Measurements from ENCODE around the gene RET. TPM values are rescaled to one million over a fixed set of nuclear protein-coding genes. Genes with fewer than 3 reads are reported as not detected.

RET gene
- polyA plus RNA-seq, 3 donors, result 0.08 to 0.39 (median 0.14) TPM

- Histone ChIP-seq H3K4me2 (replicated peaks; ENCODE audit: extremely low read depth, low read length, poor library complexity, severe bottlenecking) (no peak overlapping the region), H3K79me2 (ENCODE audit: insufficient read depth, low read length) (no peaks in the 10 kb centered on the region), H4K20me1 (ENCODE audit: insufficient read depth, low read length) (no peaks in the 10 kb centered on the region), H3K4me1 (ENCODE audit: control insufficient read depth in 1 of 2, insufficient read depth in 2 of 2, low read length in 2 of 2) (no peaks in the 10 kb centered on the region), H3K4me3 (replicated peaks in 1 of 3; ENCODE audit: low read depth in 2 of 3, low read length in 3 of 3) (no peak overlapping the region), H3K36me3 (replicated peaks in 1 of 2; ENCODE audit: control insufficient read depth in 1 of 2, insufficient read depth in 2 of 2, low read length in 2 of 2) (no peaks in the 10 kb centered on the region), H3K27ac (ENCODE audit: low read depth in 1 of 2, low read length in 2 of 2) (no peak overlapping the region), H3K27me3 (ENCODE audit: control insufficient read depth in 2 of 2, insufficient read depth in 2 of 2, low read length in 2 of 2) (no peaks in the 10 kb centered on the region), H3K9me3 (replicated peaks in 1 of 2; ENCODE audit: control insufficient read depth in 1 of 2, insufficient read depth in 1 of 2, low read length in 2 of 2) (no peaks in the 10 kb centered on the region), H2AFZ (ENCODE audit: insufficient read depth, low read depth, low read length, poor library complexity, severe bottlenecking) (no peak overlapping the region), H3K9ac (ENCODE audit: insufficient read depth, low read length, poor library complexity, severe bottlenecking) (no peak overlapping the region)
- H3K36me3 Mint-ChIP-seq, result no peaks in the 10 kb centered on the region
- TF ChIP-seq, protein P1, sequence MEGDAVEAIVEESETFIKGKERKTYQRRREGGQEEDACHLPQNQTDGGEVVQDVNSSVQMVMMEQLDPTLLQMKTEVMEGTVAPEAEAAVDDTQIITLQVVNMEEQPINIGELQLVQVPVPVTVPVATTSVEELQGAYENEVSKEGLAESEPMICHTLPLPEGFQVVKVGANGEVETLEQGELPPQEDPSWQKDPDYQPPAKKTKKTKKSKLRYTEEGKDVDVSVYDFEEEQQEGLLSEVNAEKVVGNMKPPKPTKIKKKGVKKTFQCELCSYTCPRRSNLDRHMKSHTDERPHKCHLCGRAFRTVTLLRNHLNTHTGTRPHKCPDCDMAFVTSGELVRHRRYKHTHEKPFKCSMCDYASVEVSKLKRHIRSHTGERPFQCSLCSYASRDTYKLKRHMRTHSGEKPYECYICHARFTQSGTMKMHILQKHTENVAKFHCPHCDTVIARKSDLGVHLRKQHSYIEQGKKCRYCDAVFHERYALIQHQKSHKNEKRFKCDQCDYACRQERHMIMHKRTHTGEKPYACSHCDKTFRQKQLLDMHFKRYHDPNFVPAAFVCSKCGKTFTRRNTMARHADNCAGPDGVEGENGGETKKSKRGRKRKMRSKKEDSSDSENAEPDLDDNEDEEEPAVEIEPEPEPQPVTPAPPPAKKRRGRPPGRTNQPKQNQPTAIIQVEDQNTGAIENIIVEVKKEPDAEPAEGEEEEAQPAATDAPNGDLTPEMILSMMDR (IDR thresholded peaks at IDR 0.05), result no peak
- H3K27ac Mint-ChIP-seq, result no peak overlapping the region
- no peak overlapping the region for H3K4me3 Mint-ChIP-seq
- H3K4me1 Mint-ChIP-seq, result no peaks in the 10 kb centered on the region
- DNase-seq, result no peak
- H3K9me3 Mint-ChIP-seq, result peaks cover 0 to 3% (median 0%) of the 10 kb centered on the region in 7 donors
- intact Hi-C loops (cut with micrococcal nuclease), result no loop called here
- H3K27me3 Mint-ChIP-seq (ENCODE audit: low read depth in 3 of 3), result peaks cover 4 to 14% (median 5%) of the 10 kb centered on the region in 3 donors
- WGBS (ENCODE audit: insufficient coverage), result 80% methylated on average over 1 of the region's 6 CpGs
Observed at GRCh38 chr10:43059336-43059720, 17.5 kb upstream of the RET start.

GRCh38 chr10:43059828-43060227 is 17.0 kb upstream of the RET start:
- no CpG with 5 or more reads among the region's 7 CpGs for WGBS (ENCODE audit: insufficient coverage)
- H3K27ac Mint-ChIP-seq, result no peak overlapping the region
- peaks cover 0 to 3% (median 0%) of the 10 kb centered on the region in 7 donors for H3K9me3 Mint-ChIP-seq

More at GRCh38 chr10:43059828-43060227, 17.0 kb upstream of the RET start:
- no peak overlapping the region for H3K27ac ChIP-seq (ENCODE audit: low read depth in 1 of 2, low read length in 2 of 2)
- Mint-ChIP-seq H3K4me1 (no peaks in the 10 kb centered on the region), H3K36me3 (no peaks in the 10 kb centered on the region), H3K4me3 (no peak overlapping the region), H3K27me3 (ENCODE audit: low read depth in 3 of 3) (peaks cover 4 to 14% (median 5%) of the 10 kb centered on the region in 3 donors)
- H3K9me3 ChIP-seq (replicated peaks in 1 of 2; ENCODE audit: control insufficient read depth in 1 of 2, insufficient read depth in 1 of 2, low read length in 2 of 2), result no peaks in the 10 kb centered on the region
- intact Hi-C loops (cut with micrococcal nuclease), result no loop called here
- no peak overlapping the region for H3K9ac ChIP-seq (ENCODE audit: insufficient read depth, low read length, poor library complexity, severe bottlenecking)
- DNase-seq, result no peak
- H3K27me3 ChIP-seq (ENCODE audit: control insufficient read depth in 2 of 2, insufficient read depth in 2 of 2, low read length in 2 of 2), result no peaks in the 10 kb centered on the region
- H3K4me3 ChIP-seq (replicated peaks in 1 of 3; ENCODE audit: low read depth in 2 of 3, low read length in 3 of 3), result no peak overlapping the region
- H3K4me1 ChIP-seq (ENCODE audit: control insufficient read depth in 1 of 2, insufficient read depth in 2 of 2, low read length in 2 of 2), result no peaks in the 10 kb centered on the region
- no peaks in the 10 kb centered on the region for H3K79me2 ChIP-seq (ENCODE audit: insufficient read depth, low read length)
- H4K20me1 ChIP-seq (ENCODE audit: insufficient read depth, low read length), result no peaks in the 10 kb centered on the region
- H2AFZ ChIP-seq (ENCODE audit: insufficient read depth, low read depth, low read length, poor library complexity, severe bottlenecking), result no peak overlapping the region
- H3K36me3 ChIP-seq (replicated peaks in 1 of 2; ENCODE audit: control insufficient read depth in 1 of 2, insufficient read depth in 2 of 2, low read length in 2 of 2), result no peaks in the 10 kb centered on the region
- TF ChIP-seq, protein P1 (IDR thresholded peaks at IDR 0.05), result no peak
- H3K4me2 ChIP-seq (replicated peaks; ENCODE audit: extremely low read depth, low read length, poor library complexity, severe bottlenecking), result no peak overlapping the region

Data from CD14-positive monocyte (primary cell).